ENCODE data around the gene B4GALNT2. TPM values are rescaled to one million over a fixed set of nuclear protein-coding genes. Genes with fewer than 3 reads are reported as not detected.

B4GALNT2 gene
- polyA plus RNA-seq, 1 donor from 2014 or later, result not detected

GRCh38 chr17:49085565-49086315, 46.8 kb upstream of the B4GALNT2 start:
- no peak overlapping the region for H3K4me3 ChIP-seq (ENCODE audit: low read length)

GRCh38 chr17:49086316-49086605, 46.3 kb upstream of the B4GALNT2 start:
- Histone ChIP-seq H3K4me2 (ENCODE audit: low read length) (no peak overlapping the region), H3K79me2 (replicated peaks; ENCODE audit: insufficient read depth, low read length) (no peaks in the 10 kb centered on the region), H3K27me3 (ENCODE audit: insufficient read depth, low read depth, low read length) (no peaks in the 10 kb centered on the region), H3K9ac (ENCODE audit: low read length) (no peak overlapping the region), H3K9me3 (ENCODE audit: low read length) (no peaks in the 10 kb centered on the region), H4K20me1 (ENCODE audit: insufficient read depth) (no peaks in the 10 kb centered on the region), H3K9me2 (ENCODE audit: insufficient read depth, low read length) (no peaks in the 10 kb centered on the region), H3K27ac (ENCODE audit: low read length) (no peak overlapping the region), H3K4me3 (ENCODE audit: low read length) (no peak overlapping the region), H3K36me3 (ENCODE audit: insufficient read depth, low read length) (no peaks in the 10 kb centered on the region), H2AFZ (ENCODE audit: low read depth, low read length) (no peak overlapping the region), H3F3A (ENCODE audit: insufficient read depth, low read length, poor library complexity, severe bottlenecking) (no peaks in the 10 kb centered on the region)
- TF ChIP-seq CTCF (IDR thresholded peaks at IDR 0.05; ENCODE audit: poor library complexity, severe bottlenecking) (no peak), SMC3 (conservative IDR thresholded peaks at IDR 0.05; ENCODE audit: poor library complexity) (no peak)

More at GRCh38 chr17:49085565-49086315, 46.8 kb upstream of the B4GALNT2 start:
- Histone ChIP-seq H3K9me2 (ENCODE audit: insufficient read depth, low read length) (no peaks in the 10 kb centered on the region), H3K9me3 (ENCODE audit: low read length) (no peaks in the 10 kb centered on the region), H3K9ac (ENCODE audit: low read length) (no peak overlapping the region), H3K27ac (ENCODE audit: low read length) (no peak overlapping the region), H3K27me3 (ENCODE audit: insufficient read depth, low read depth, low read length) (no peaks in the 10 kb centered on the region), H3K36me3 (ENCODE audit: insufficient read depth, low read length) (no peaks in the 10 kb centered on the region), H3F3A (ENCODE audit: insufficient read depth, low read length, poor library complexity, severe bottlenecking) (no peaks in the 10 kb centered on the region), H4K20me1 (ENCODE audit: insufficient read depth) (no peaks in the 10 kb centered on the region), H3K79me2 (replicated peaks; ENCODE audit: insufficient read depth, low read length) (no peaks in the 10 kb centered on the region), H2AFZ (ENCODE audit: low read depth, low read length) (no peak overlapping the region), H3K4me2 (ENCODE audit: low read length) (no peak overlapping the region)
- TF ChIP-seq MXI1 (conservative IDR thresholded peaks at IDR 0.05; ENCODE audit: poor library complexity, severe bottlenecking), result no peak
- TF ChIP-seq CTCF (IDR thresholded peaks at IDR 0.05; ENCODE audit: poor library complexity, severe bottlenecking), result no peak
- no peak for TF ChIP-seq EZH2 (IDR thresholded peaks at IDR 0.05; ENCODE audit: borderline replicate concordance, insufficient read depth, low read length, poor library complexity, severe bottlenecking)
- TF ChIP-seq SMC3 (conservative IDR thresholded peaks at IDR 0.05; ENCODE audit: poor library complexity), result no peak
- no peak for TF ChIP-seq TAF1 (IDR thresholded peaks at IDR 0.05; ENCODE audit: low read depth)
- TF ChIP-seq EP300 (conservative IDR thresholded peaks at IDR 0.05; ENCODE audit: poor library complexity, severe bottlenecking), result no peak
- no peak for TF ChIP-seq RAD21 (conservative IDR thresholded peaks at IDR 0.05)
- TF ChIP-seq REST (IDR thresholded peaks at IDR 0.05; ENCODE audit: borderline replicate concordance), result no peak
- no peak for TF ChIP-seq POLR2AphosphoS5 (IDR thresholded peaks at IDR 0.05)
